HUES64 (cell line): ENCODE measurements around the gene EYA4.

Experiments
- H3K27ac ChIP-seq: 2 replicates; pipeline ENCODE4 v1.7.0; 2013; ENCODE audit warnings: low read depth, low read length, inconsistent platforms
- H3K27me3 ChIP-seq: 2 replicates; pipeline ENCODE4 v1.6.1; 2013; ENCODE audit warnings: mild to moderate bottlenecking, low read length; ENCODE audit not compliant: insufficient read depth
- H3K36me3 ChIP-seq: 2 replicates; pipeline ENCODE4 v1.6.1; 2013; ENCODE audit warnings: mild to moderate bottlenecking, low read length; ENCODE audit not compliant: insufficient read depth
- H3K4me1 ChIP-seq: 2 replicates; pipeline ENCODE4 v1.6.1; 2013; ENCODE audit warnings: mild to moderate bottlenecking, low read length, moderate library complexity; ENCODE audit not compliant: insufficient read depth
- H3K4me3 ChIP-seq: 2 replicates; pipeline ENCODE4 v1.5.1; 2013; ENCODE audit warnings: mild to moderate bottlenecking, low read length, moderate library complexity
- H3K9ac ChIP-seq: 2 replicates; pipeline ENCODE4 v1.6.1; 2013; ENCODE audit warnings: mild to moderate bottlenecking, low read depth, low read length
- H3K9me3 ChIP-seq: 2 replicates; pipeline ENCODE4 v1.6.1; 2013; ENCODE audit warnings: low read depth, low read length; ENCODE audit not compliant: insufficient read depth
- WGBS: fragments of 150-250, 120-280 bp; methylation state at CpG from one replicate; pipeline ENCODE4 v1.1.7; 2013; ENCODE audit warnings: missing lambda C conversion rate; 5-methylcytosine and 5-hydroxymethylcytosine counted together

EYA4 gene

GRCh38 chr6:133495205-133495903, 254.2 kb downstream of the EYA4 start:
- Histone ChIP-seq H3K27me3 (no peaks in the 10 kb centered on the region), H3K27ac (no peak overlapping the region), H3K9ac (no peak overlapping the region), H3K4me1 (no peaks in the 10 kb centered on the region), H3K9me3 (no peaks in the 10 kb centered on the region), H3K4me3 (no peak overlapping the region), H3K36me3 (no peaks in the 10 kb centered on the region)
- 92% methylated on average over 1 of the region's 1 CpG for WGBS

DNA sequence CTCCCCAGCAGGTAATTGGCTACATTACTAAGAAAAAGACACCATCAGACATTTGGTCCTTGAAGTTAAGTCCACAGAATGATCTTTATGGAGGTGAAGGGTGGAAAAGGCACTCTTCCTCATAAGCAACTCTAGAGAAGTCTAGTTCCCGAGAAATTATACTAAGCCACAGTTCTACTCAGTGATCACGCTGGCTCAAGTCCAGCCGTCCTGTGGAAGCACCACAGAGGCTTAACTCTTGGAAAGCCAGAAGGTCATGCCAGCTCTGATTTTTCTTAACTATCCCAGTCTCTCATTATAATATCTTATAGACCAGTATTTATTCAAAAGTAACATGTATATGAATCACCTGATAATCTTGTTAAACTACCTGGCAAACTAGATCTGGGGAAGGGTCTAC, 258.5 kb downstream of the EYA4 start:
- 93% methylated on average over 3 of the region's 3 CpGs for WGBS
- no peak overlapping the region for H3K27ac ChIP-seq
- H3K9me3 ChIP-seq: no peaks in the 10 kb centered on the region
- no peak overlapping the region for H3K9ac ChIP-seq
- H3K27me3 ChIP-seq: no peaks in the 10 kb centered on the region
- no peaks in the 10 kb centered on the region for H3K4me1 ChIP-seq
- no peaks in the 10 kb centered on the region for H3K36me3 ChIP-seq
- H3K4me3 ChIP-seq: no peak overlapping the region

GRCh38 chr6:133501675-133502270, 260.6 kb downstream of the EYA4 start:
- WGBS: 92% methylated on average over 4 of the region's 4 CpGs
- Histone ChIP-seq H3K27me3 (no peaks in the 10 kb centered on the region), H3K9ac (no peak overlapping the region), H3K4me1 (no peaks in the 10 kb centered on the region), H3K27ac (no peak overlapping the region), H3K36me3 (no peaks in the 10 kb centered on the region), H3K9me3 (no peaks in the 10 kb centered on the region), H3K4me3 (no peak overlapping the region)

DNA sequence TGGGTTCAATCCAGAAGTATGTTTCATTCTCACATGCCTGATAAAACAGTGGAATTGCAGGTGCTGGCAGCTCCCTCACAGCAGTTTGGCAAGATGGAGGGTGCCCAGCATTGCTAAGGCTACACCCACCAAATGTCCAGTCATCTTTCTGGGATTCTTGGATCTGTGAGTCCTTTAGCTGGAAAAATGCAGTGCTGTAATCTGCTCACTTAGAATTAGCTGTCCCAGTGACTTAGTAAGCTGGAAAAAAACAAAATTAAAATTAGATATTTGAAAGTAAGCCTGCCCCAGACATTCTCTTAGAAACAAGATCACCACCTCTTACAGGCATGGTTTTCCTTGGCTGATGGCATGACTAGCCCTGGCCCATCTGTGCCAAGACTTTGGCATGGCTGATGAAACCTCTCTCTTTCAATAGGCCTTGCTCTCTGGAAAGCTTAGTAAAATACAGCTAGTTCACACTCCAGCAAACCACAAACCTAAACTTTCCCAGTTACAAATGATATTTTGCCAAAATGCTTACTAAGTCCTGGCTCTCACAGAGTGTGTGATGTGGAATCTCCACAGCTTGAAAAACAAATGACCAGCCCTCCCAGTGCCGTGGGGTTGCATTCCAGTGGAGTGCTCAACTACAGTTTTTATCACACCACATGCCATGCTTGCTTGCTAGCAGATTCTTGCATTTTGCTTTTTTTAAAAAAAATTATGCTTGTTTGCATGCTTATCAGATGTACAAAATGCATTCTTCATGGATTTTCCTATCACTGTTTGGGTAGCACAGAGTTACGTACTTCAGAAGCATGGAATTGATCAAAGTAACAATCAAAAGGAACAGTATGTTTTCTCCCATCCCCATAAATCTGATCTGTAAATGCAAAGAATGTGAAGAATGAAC, 261.5 kb downstream of the EYA4 start:
- Histone ChIP-seq H3K36me3 (no peaks in the 10 kb centered on the region), H3K9me3 (no peaks in the 10 kb centered on the region), H3K27ac (no peak overlapping the region), H3K4me3 (no peak overlapping the region), H3K27me3 (no peaks in the 10 kb centered on the region), H3K9ac (no peak overlapping the region), H3K4me1 (no peaks in the 10 kb centered on the region)
- 95% methylated on average over 2 of the region's 2 CpGs for WGBS

DNA sequence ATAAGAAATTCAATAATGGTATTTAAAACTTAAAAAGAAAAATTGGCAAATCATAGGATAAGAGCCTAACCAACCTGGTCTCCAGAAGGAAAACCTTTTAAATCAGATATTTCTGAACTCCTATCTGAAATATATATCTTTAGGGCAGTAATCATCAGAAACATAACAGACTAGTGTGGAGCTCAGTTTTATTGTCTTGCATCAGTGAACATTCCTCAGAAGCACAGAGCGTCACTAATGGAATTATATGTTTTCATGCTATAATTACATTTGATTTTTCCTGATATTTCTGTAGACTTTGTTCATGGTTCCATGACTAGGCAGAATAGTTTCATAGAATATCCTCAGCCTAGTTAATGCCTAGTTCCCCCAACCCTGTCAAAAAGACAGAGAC, 262.2 kb downstream of the EYA4 start:
- no CpG with 5 or more reads among the region's 1 CpG for WGBS
- Histone ChIP-seq H3K27ac (no peak overlapping the region), H3K4me3 (no peak overlapping the region), H3K36me3 (no peaks in the 10 kb centered on the region), H3K4me1 (no peaks in the 10 kb centered on the region), H3K9ac (no peak overlapping the region), H3K9me3 (no peaks in the 10 kb centered on the region), H3K27me3 (no peaks in the 10 kb centered on the region)

GRCh38 chr6:133504158-133504557, 263.0 kb downstream of the EYA4 start:
- Histone ChIP-seq H3K36me3 (no peaks in the 10 kb centered on the region), H3K4me1 (no peaks in the 10 kb centered on the region), H3K27me3 (no peaks in the 10 kb centered on the region), H3K9me3 (no peaks in the 10 kb centered on the region), H3K9ac (no peak overlapping the region), H3K4me3 (no peak overlapping the region), H3K27ac (no peak overlapping the region)
- 97% methylated on average over 6 of the region's 6 CpGs for WGBS

- no peak overlapping the region for H3K4me3 ChIP-seq
- no peaks in the 10 kb centered on the region for H3K27me3 ChIP-seq
- H3K36me3 ChIP-seq: no peaks in the 10 kb centered on the region
- H3K4me1 ChIP-seq: no peaks in the 10 kb centered on the region
- H3K9ac ChIP-seq: no peak overlapping the region
- no peak overlapping the region for H3K27ac ChIP-seq
- WGBS: 97% methylated on average over 3 of the region's 3 CpGs
- H3K9me3 ChIP-seq: no peaks in the 10 kb centered on the region
Observed at GRCh38 chr6:133504761-133505160, 263.6 kb downstream of the EYA4 start.

GRCh38 chr6:133505681-133506080, 264.5 kb downstream of the EYA4 start:
- Histone ChIP-seq H3K27ac (no peak overlapping the region), H3K4me3 (no peak overlapping the region), H3K9ac (no peak overlapping the region), H3K27me3 (no peaks in the 10 kb centered on the region), H3K4me1 (no peaks in the 10 kb centered on the region), H3K36me3 (no peaks in the 10 kb centered on the region), H3K9me3 (no peaks in the 10 kb centered on the region)
- 96% methylated on average over 3 of the region's 3 CpGs for WGBS

- 43% methylated on average over 2 of the region's 4 CpGs for WGBS
- H3K4me1 ChIP-seq: no peaks in the 10 kb centered on the region
Observed at GRCh38 chr6:133512410-133513016, 271.4 kb downstream of the EYA4 start.

GRCh38 chr6:133523816-133524215, 282.7 kb downstream of the EYA4 start:
- no peak overlapping the region for H3K27ac ChIP-seq
- H3K4me1 ChIP-seq: 0 out of 2 replicates have a peak, but pooled peaks cover 3% of the 10 kb centered on the region
- 100% methylated on average over 1 of the region's 1 CpG for WGBS
- H3K36me3 ChIP-seq: no peaks in the 10 kb centered on the region
- H3K4me3 ChIP-seq: no peak overlapping the region
- no peaks in the 10 kb centered on the region for H3K27me3 ChIP-seq
- no peak overlapping the region for H3K9ac ChIP-seq
- H3K9me3 ChIP-seq: no peaks in the 10 kb centered on the region

More at GRCh38 chr6:133512410-133513016, 271.4 kb downstream of the EYA4 start:
- H3K9ac ChIP-seq: no peak overlapping the region
- H3K27ac ChIP-seq: no peak overlapping the region
- H3K36me3 ChIP-seq: no peaks in the 10 kb centered on the region
- H3K9me3 ChIP-seq: no peaks in the 10 kb centered on the region
- H3K27me3 ChIP-seq: no peaks in the 10 kb centered on the region
- H3K4me3 ChIP-seq: no peak overlapping the region

DNA sequence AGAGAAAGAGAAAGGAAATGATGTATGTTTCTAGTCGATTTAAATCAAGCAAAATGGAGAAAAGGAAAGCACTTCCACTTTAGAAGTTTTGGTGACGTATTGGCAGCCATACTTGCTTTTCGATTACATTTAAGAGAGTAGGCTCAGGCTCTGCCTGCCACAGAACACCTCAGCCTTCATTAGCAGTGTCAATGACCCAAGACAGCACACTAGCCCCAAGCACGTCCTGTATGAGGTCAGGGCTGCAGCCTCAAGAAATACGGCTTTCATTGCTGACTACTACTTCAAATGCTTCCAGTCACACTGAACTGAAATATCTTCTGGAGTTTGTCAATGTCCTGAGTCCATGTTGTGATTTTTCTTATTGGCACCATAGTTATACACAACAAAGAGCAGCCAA, 285.3 kb downstream of the EYA4 start:
- 0 out of 2 replicates have a peak, but pooled peaks cover 3% of the 10 kb centered on the region for H3K4me1 ChIP-seq
- H3K36me3 ChIP-seq: no peaks in the 10 kb centered on the region
- WGBS: 88% methylated on average over 5 of the region's 5 CpGs
- no peak overlapping the region; the same call in 1 of the 2 replicates for H3K27ac ChIP-seq
- H3K9me3 ChIP-seq: no peaks in the 10 kb centered on the region
- no peak overlapping the region for H3K9ac ChIP-seq
- H3K4me3 ChIP-seq: no peak overlapping the region
- no peaks in the 10 kb centered on the region for H3K27me3 ChIP-seq
